Activated CD8-positive, alpha-beta memory T cell treated with anti-CD3 and anti-CD28 coated beads for 4 hours (primary cell): ENCODE data around the gene COX7A1.

Experiments used
- DNase-seq, 2 donors: peaks; one replicate each; pipeline ENCODE4 v3.0.0-alpha.2; 2020; ENCODE audit warnings: low read depth in 2 of 2

The COX7A1 gene

GRCh38 chr19:36112678-36113077 is 39.6 kb downstream of the COX7A1 start:
- DNase-seq = no peak

GRCh38 chr19:36111200-36111539 is 41.1 kb downstream of the COX7A1 start:
- DNase-seq = no peak

- DNase-seq = no peak
These were observed 41.6 kb downstream of the COX7A1 start, which contains the start of gene OVOL3 for GRCh38 chr19:36110487-36111199. Gene OVOL3 (plus strand): TSS chr19:36111143. CDS start chr19:36111203, 60 bp downstream.

- DNase-seq = no peak
These were observed 43.6 kb downstream of the COX7A1 start for GRCh38 chr19:36108684-36109083.

- no peak for DNase-seq
These were observed 45.3 kb downstream of the COX7A1 start for GRCh38 chr19:36106991-36107390.

GRCh38 chr19:36106441-36106840 is 45.8 kb downstream of the COX7A1 start:
- DNase-seq = no peak

GRCh38 chr19:36103842-36104552 is 48.2 kb downstream of the COX7A1 start:
- no peak for DNase-seq

- DNase-seq = no peak
These were observed 49.1 kb downstream of the COX7A1 start for GRCh38 chr19:36103040-36103626.

- no peak for DNase-seq
These were observed 50.5 kb downstream of the COX7A1 start for GRCh38 chr19:36101550-36102327.
